H1 (cell line): Measurements from ENCODE around the gene PAEP. TPM values are rescaled to one million over a fixed set of nuclear protein-coding genes. Genes with fewer than 3 reads are reported as not detected.

Experiments
- BACH1 ChIP-seq: IDR thresholded peaks from 2 replicates; pipeline ENCODE4 v1.6.1; 2012; ENCODE audit warnings: low read length, improper control_type of control experiment
- POLR2A ChIP-seq, 2 experiments: IDR thresholded peaks; 1 replicate in 1 of 2; 2 replicates in 1 of 2; pipeline ENCODE4 v1.6.1; 2011; ENCODE audit warnings: low read depth in 2 of 2, low read length in 2 of 2, mild to moderate bottlenecking in 2 of 2; ENCODE audit errors: control extremely low read depth in 1 of 2
- RNF2 ChIP-seq: fragments of 200-900, 300-1000 bp; sonication (generic); IDR thresholded peaks from 2 replicates; pipeline ENCODE4 v1.7.1; 2016; ENCODE audit warnings: borderline replicate concordance, low read depth, mild to moderate bottlenecking, antibody characterized with exemption, low read length; ENCODE audit not compliant: poor library complexity, severe bottlenecking; ENCODE audit errors: missing control alignments
- SP2 ChIP-seq: IDR thresholded peaks from 2 replicates; pipeline ENCODE4 v1.6.1; 2012; ENCODE audit warnings: mild to moderate bottlenecking, low read length, inconsistent platforms
- polyA plus RNA-seq, 7 experiments: library from polyadenylated mRNA; depleted of rRNA in 3 of 7; stranded (reverse) in 5 of 7; unstranded in 2 of 7; fragments of >200 nt in 5 of 7; fragments of 200-250 nt in 2 of 7; gene quantifications; 1 replicate in 5 of 7; 2 replicates in 1 of 7; 4 replicates in 1 of 7; pipeline versions ENCODE4 v1.2.1 to v1.2.3, GENCODE V29; 2011 to 2013; ENCODE audit warnings: missing spikeins in 2 of 7, mixed read lengths in 2 of 7
- total RNA-seq: library from RNA; stranded (reverse); fragmentation: NEBNext Ultra II Directional; extraction: Animal tissue kit (Norgen Biotek cat#: 25700); gene quantifications from 2 replicates; pipeline ENCODE4 v1.2.1, GENCODE V29; 2021

PAEP gene
- total and polyA plus RNA-seq, 2 of the 8 experiments (the other 6 are each of a cell fraction or from before 2014, with no cell fraction given) = not detected

DNA sequence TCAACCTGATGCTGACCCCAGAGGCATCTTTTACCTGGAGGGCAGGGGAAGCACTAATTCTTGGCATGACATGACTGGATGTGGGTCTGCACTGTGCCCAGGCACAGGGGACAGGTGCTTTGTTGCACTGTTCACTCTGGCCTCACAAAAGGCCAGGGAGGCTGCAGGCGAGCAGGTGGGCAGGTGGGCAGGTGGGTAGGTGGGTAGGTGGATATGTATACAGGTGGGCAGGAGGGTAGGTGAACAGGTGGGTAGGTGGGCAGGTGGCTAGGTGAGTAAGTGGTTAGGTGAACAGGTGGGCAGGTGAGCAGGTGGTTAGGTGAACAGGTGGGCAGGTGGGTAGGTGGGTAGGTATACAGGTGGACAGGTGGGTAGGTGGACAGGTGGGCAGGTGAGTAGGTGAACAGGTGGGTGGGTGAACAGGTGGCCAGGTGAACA, 1.5 kb downstream of the PAEP start (continued):
- TF ChIP-seq BACH1 = no peak
- TF ChIP-seq POLR2A (IDR thresholded peaks at IDR 0.05; ENCODE audit: control extremely low read depth in 1 of 2, low read depth in 2 of 2, low read length in 2 of 2) = no peak
- no peak for TF ChIP-seq SP2
- no peak for TF ChIP-seq RNF2
